DMS79 treated with DMSO at 0.1 percent for 48 hours (cell line): Measurements from ENCODE around the gene TENM4.
"Not testable (repeated sequence)": the region's sequence is repeated elsewhere in the genome, so short reads cannot be mapped to it uniquely, and the experiment has no call there.

ENCODE experiments used
- DNase-seq: peaks from one replicate; lab custom pipeline; 2025; lab: John Stamatoyannopoulos, UW

The TENM4 gene

DNA sequence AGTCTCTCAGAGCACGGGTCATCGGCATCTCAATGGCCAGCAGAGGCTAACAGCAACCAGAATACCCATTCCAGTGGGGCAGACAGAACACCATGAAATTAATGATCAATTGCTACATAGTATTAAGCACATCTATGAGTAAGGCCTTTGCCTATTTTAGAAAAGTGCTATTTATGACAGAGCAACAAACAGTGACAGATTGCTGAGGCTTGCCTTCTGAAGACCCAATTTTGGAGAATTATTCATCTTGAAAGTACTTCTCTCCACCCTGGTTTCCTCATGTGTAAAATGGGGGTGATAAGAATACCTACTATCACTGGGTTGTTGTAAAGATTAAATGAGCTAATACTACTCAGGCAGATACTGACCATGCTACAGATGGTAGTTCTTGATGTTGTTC is 232.7 kb downstream of the TENM4 start:
- DNase-seq, result no peak

DNA sequence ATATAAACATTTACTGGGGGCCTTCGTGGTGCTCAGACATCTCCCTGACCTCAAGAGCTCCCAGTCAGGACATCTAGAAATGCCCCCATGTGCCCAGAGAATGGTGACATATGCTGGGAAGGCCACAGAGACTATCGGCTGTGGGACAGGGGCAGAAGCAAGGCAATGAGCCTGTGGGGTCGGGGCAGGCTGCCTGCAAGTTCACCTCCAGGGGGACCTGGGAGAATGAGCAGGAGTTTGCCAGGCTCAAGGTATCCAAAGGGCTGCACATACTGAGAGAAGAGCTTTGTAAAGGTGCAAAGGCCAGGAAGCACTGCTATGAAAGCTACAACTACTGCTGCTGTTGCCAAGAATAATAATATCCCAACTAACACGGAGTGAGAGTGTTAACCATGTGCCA is 233.9 kb downstream of the TENM4 start:
- no peak for DNase-seq

DNA sequence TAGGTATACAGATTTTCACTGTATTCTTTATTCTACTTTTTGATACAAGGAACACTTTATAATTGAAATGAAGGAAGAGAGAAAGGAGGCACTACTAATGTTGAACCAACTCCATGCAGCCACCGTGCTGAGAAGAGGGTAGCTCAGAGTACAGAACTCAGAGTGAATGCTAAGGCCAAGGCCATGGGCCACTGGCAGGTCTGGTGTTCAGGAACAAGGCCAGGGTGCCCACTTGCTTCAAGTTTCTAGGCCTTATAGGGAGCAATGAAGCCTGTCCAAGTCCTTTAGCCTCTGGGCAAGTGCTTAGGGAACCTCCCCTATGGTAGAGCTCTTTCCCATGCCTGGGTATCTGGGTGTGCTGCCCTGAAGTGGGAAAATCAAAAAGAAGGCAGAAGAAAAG is 235.0 kb downstream of the TENM4 start:
- no peak for DNase-seq

DNA sequence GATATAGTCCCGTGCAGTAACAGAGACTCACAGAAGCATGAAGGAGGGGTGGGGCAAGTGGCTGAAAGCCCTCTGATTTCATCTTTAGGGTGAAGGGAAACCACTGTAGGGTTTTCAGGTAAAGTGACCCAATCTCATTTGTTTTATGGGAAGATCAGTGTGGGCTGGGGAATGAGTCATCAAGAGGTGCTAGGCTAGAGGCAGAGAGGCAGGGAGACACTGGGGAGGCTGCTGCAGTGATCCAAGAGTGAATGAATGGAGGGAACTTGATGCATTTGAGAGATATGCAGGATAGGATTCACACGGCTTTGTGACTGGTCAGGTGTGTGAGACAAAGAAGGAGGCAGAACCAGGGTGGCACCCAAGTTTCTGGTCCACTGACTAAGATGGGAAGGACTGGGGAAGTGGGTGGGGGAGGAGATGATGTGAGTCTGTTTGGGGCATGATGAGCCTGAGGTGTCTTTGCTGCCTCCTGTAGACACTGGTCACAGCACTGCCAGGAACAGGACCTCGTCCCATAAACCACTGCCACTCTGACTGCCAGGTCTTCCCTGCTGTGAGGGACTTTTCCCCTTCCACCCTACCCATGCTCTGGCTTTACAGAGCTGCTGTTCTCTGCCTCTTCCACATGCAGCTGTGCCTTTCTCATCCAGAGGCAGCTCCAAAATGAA is 239.0 kb downstream of the TENM4 start:
- DNase-seq, result no peak

DNA sequence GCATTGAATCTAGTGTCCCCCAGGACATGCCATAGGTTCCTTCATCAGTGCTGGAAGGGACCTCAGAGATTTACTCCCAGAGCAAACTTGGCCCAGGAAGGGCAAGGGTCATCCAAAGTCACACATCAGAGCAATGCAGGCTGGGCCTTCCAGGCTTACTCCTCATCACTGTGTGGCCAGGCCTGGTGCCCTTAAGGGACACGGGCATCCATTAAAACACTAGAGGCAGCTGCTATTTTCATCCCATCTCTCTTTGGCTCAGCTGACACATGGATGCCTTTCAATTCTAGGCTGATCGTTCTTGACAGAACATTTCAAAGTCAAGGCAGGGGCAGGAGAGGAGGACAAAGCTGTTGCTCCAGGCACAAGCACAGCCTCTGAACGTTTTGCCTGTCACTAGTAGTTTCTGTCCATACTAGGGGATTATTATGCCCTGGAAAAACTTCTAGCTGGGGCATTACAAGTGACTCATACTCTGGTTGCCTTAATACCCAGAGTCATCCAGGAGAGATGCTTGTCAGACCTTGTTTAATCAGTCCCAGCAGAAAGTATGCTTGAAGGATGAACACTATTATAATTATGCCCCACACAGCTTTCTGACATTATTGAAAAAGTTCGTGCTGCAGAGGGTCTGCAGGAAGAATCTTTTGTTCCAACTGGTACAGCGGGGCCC is 240.3 kb downstream of the TENM4 start:
- no peak for DNase-seq

DNA sequence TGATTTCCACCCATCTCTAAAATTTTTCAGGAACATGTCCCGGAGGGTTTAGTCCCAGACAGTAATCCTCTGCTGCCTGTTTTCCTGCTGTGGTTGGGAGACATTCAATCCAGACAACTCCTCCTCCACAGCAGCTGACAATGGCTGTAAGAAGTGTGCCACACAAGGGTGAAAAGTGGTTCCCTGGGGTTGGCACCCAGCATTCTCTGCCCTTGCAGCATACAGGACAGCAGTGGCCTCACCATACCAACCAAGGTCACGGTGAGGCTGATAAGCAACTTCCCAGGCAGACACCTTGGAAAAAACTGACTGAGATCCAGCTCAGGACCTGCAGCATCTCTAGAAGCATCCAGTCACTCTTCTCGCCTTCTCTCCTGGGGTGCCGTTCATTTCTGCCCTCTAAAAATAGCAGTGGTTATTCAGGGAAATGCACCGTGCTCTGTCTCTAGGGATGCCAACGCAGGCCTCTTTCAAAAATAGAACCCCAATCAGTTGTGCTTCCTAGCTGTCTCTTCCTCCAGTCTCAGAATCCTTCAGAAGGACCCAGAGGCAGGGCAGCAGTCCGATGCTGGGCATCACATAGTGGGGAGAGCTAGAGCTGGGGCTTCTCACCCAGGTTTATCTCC is 241.0 kb downstream of the TENM4 start:
- no peak for DNase-seq

DNA sequence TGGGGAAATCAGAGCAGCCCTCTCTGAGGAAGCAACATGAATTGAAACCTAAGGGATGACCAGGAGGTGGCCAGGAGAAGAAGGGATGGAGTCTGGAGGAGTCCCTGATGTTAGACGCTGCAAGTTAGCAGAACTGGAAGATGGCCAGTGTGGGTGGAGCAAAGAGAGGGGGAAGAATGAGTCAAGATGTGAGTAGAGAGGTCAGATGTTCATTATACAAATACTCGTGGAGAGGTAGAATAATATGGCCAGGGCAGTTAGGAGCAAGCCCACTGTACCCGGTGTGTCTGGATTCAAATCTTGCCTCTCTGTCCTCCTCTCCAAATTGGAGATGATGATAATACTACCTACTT is 242.0 kb downstream of the TENM4 start:
- no peak for DNase-seq

DNA sequence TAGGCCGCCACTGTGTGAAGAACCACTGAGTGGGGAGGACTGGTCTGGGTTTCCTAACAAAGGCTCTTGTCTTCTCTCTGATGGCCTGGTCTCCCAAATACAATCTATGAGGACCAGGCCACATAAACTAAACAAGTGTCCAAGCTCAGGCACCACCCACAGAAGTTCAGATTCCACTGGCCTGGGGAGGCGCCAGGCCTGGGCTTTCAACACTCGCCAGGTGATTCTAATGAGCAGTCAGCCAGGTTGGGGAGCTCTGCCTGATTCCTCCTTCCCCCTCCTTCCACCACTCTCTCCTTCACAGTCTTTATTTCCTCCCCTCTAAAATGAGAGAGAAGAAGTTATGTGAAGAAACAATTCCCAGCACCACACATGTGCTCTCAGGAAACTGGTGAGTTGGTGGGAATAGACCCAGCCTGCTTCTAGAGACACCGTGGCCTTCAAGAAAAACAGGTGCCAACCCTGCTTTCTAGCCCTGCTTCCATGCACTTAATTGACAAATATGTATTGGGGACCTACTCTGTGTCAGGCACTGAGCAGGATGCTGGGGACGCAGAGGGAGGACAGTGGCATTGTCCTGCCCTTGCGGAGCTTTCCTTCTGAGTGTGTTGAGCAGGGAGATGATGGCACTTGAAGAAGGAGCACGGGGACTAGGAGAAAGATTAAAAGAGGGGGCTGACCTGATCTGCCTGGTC is 242.5 kb downstream of the TENM4 start:
- no peak for DNase-seq

DNA sequence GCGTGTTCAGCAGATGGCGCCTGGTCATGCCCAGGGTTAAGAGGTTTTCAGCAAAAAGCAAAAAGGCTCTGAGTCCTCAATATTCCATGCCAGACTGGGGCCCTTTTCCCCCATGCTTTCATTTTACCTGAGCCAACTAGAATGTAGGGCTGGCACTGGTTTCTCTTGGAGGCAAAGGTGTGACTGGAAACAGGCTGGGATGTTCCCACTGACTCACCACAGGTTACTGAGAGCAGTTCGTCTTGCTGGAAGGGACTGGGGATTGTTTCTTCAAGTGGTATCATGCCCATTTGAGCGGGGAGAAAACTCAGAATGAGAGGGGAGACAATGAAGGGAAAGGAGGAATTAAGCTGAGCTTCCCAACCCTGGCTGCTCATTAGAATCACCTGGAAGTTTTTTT is 243.9 kb downstream of the TENM4 start:
- DNase-seq, result no peak

DNA sequence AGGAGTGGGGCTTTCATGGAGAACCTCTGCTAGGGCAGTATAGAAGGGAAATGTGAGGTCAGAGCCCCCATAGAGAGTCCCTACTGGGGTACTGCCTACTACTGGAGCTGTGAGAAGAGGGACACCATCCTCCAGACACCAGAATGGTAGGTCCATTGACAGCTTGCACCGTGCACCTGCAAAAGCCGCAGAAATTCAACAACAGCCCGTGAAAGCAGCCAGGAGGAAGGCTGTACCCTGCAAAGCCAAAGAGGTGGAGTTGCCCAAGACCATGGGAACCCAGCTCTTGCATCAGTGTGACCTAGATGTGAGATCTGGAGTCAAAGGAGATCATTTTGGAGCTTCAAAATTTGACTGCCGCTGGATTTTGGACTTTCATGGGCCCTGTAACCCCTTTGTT is 245.6 kb downstream of the TENM4 start:
- no peak for DNase-seq

DNA sequence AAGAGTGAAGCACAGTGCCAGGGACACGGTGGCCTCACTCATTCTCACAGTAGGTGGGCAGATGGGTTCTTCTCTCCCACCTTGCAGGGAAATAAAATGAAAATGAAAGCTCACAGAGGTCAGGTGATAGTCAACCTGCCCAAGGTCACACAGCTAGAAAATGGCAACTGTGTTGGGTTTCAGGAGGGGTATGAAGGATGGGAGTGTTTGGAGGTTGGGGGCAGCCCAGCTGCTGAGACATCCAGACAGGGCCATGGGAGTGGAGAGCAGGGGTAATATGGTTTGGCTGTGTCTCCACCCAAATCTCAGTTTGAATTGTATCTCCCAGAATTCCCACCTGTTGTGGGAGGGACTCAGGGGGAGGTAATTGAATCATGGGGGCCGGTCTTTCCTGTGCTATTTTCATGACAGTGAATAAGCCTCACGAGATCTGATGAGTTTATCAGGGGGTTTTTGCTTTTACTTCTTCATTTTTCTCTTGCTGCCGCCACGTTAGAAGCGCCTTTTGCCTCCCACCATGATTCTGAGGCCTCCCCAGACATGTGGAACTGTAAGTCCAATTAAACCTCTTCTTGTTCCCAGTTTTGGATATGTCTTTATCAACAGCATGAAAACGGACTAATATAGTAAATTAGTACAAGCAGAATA is 247.0 kb downstream of the TENM4 start:
- DNase-seq, result no peak

DNA sequence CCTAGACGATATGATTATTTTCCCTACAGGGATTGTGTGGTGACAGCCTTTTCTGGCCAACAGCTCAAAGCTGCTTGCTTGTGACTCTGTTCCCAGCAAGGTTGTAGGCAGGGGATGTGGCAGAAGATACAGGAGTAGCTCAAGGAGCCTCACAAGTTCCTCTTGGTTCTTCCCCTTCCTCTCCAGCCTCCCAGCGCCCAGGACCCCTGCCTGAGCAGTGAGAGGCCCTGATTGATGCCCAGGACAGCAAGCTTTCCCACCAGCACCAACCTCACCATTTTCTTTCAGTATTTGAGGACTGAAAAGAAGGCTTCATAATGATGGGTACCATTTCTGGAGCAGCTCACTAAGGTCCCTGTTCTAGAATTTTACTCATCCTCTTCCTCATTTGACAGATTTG is 248.0 kb downstream of the TENM4 start:
- DNase-seq, result no peak

DNA sequence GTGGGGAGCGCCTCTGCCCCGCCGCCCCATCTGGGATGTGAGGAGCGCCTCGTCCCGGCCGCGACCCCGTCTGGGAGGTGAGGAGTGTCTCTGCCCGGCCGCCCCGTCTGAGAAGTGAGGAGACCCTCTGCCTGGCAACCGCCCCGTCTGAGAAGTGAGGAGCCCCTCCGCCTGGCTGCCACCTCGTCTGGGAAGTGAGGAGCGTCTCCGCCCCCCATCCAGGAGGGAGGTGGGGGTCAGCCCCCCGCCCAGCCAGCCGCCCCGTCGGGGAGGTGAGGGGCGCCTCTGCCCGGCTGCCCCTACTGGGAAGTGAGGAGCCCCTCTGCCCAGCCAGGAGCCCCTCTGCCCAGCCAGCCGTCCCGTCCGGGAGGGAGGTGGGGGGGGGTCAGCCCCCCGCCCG is 249.1 kb downstream of the TENM4 start:
- DNase-seq, result not testable (repeated sequence)

DNA sequence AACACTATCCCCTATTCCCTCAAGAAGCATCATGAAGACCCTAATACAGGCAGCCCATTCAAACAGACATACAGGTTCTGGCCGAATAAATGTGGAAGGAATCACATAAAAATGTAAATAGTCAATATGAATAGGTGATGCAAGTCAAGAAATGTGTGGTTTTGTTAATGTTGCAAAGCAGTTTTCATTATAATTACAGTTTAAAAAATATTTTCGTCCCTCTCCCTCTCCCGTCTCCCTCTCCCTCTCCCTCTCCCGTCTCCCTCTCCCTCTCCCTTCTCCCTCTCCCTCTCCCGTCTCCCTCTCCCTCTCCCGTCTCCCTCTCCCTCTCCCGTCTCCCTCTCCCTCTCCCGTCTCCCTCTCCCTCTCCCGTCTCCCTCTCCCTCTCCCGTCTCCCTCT is 250.3 kb downstream of the TENM4 start:
- DNase-seq, result not testable (repeated sequence)

DNA sequence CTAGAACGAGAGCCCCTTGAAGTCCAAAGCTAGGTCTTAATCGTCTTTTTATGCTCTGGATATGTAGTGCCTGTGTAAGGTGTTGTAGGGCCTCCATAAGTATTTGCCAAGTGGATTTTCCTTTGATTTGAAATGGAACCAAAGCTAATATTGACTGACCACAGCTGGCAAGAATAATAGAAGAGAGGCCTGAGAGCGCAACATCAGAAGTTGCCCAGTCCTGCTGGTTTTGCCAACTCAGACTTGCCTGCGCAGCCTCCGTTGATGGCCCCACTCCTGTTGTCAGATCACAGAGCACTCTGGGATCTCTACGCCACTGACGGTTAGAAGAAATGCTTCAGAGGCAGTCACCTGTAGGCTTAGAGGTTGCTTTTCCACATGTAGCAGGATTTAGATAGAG is 251.2 kb downstream of the TENM4 start:
- DNase-seq, result no peak

DNA sequence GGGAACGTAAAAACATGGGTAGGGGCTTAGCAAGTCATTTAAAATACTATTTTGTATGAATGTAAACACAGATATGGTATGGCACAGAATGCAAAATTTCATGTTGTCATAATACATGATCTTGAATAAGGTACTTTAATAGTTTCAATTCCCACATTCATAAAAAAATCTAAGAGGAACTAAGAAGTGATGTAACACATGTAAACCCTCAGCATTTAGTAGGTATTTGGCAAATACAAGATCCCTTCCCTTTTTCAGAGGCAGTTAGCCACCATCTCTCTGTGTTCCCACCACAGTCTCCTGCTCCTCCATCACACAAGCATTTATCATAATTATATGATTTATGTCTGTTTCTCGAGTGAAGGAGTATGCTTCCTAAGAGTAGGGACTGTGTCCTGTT is 251.8 kb downstream of the TENM4 start:
- DNase-seq, result no peak

DNA sequence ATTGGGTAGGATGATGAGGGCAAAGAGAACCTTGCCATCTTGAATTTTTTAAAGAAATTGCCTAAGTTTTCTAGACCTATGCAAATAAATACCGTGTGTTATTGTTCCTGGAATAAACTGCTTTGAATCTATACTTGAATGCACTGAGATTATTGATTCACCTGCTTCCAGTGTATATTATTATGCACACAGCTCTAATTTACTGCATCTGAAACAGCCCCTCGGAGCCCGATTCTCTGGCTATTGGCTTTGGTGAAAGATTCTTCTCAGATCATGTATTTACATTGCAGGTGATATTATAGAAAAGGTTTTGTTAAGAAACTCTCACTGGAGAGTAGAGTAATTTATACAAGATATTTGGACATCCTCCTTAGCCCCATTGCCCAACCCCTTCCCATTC is 254.2 kb downstream of the TENM4 start:
- DNase-seq, result no peak

DNA sequence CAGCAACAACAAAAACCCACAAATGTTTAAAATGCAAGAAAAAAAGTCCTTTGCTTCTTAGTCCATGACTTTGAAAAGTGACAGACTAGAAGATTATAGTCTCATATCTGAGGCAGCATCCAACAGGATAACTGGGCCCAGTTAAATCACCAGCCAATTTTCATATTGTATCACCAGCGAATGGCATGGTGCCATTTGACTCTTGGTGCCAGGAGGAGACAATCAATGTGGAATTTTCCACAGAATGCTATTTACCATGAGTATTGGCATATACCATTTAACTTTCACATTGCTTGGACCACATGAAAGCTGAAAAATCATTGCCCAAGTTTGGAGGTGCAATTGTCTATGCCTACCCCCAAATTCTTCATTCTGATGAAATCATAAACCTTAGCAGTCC is 255.5 kb downstream of the TENM4 start:
- DNase-seq, result no peak

DNA sequence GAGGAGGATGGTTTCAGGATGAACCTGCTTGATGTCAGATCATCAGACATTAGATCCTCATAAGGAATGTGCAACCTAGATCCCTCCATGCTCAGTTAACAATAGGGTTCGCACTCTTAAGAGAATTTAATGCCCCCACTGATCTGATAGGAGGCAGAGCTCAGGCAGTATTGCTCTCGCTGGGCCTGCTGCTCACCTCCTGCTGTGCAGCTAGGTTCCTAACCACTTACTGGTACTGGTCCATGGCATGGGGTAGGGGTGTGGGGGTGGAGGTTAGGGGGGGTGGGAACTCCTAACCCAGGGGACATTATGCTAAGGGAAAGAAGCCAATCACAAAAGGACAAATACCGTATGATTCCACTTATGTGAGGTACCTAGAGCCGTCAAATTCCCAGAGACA is 256.5 kb downstream of the TENM4 start:
- no peak for DNase-seq

DNA sequence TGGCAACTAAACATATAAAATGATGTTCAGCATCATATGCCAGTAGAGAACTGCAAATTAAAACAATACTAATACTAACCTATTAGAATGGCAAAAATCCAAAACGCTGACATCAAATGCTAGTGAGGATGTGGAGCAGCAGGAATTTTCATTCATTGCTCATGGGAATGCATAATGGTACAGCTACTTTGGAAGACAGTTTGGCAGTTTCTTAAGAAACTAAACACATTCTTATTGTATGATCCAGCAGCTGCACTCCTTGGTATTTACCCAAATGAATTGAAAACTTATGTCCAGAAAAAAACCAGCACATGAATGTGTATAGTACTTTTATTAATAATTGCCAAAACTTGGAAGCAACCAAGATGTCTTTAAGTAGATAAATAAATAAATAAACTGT is 258.0 kb downstream of the TENM4 start:
- DNase-seq, result no peak

DNA sequence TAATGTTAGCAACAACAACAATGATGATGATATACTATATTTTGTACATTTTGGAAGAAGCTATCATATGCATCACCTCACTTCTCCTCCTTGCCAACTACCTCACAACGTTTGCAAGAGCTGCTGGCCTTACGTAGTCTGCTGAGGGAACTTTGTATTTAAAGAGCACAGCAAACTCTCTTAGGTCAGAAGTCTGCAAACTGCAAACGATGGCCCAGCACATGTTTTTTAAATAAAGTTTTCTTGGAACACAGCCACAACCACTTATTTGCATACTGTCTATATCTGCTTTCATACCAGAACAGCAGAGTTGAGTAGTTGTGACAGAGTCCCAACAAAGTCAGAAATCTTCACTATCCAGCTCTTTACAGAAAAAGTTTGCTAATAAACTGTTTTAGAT is 261.7 kb downstream of the TENM4 start:
- no peak for DNase-seq
